GM19025 (cell line): ENCODE data around the gene NLGN1.

Experiments used
- ATAC-seq: cut with Tn5 transposase; IDR thresholded peaks from one replicate; pipeline ENCODE4 v1.9.1; 2021; ENCODE audit warnings: mild to moderate bottlenecking, low read depth, moderate library complexity; ENCODE audit not compliant: unreplicated experiment

NLGN1 gene

GRCh38 chr3:173624086-173624485, 226.5 kb downstream of the NLGN1 start:
- no peak for ATAC-seq

GRCh38 chr3:173630849-173631248, 233.3 kb downstream of the NLGN1 start:
- no peak for ATAC-seq

GRCh38 chr3:173632945-173633344, 235.4 kb downstream of the NLGN1 start:
- ATAC-seq: no peak

GRCh38 chr3:173635826-173636225, 238.3 kb downstream of the NLGN1 start:
- ATAC-seq: no peak

- no peak for ATAC-seq
These were observed 241.6 kb downstream of the NLGN1 start for GRCh38 chr3:173639098-173639497.

- ATAC-seq: no peak
These were observed 244.2 kb downstream of the NLGN1 start for GRCh38 chr3:173641696-173642095.

- no peak for ATAC-seq
These were observed 246.8 kb downstream of the NLGN1 start for GRCh38 chr3:173644086-173645082.

GRCh38 chr3:173650596-173650995, 253.1 kb downstream of the NLGN1 start:
- no peak for ATAC-seq

- no peak for ATAC-seq
These were observed 254.5 kb downstream of the NLGN1 start for GRCh38 chr3:173652093-173652492.

- ATAC-seq: no peak
These were observed 256.2 kb downstream of the NLGN1 start for GRCh38 chr3:173653781-173654180.

GRCh38 chr3:173659972-173660371, 262.4 kb downstream of the NLGN1 start:
- ATAC-seq: no peak

- ATAC-seq: no peak
These were observed 263.2 kb downstream of the NLGN1 start for GRCh38 chr3:173660645-173661299.

- no peak for ATAC-seq
These were observed 266.2 kb downstream of the NLGN1 start for GRCh38 chr3:173663696-173664111.

GRCh38 chr3:173676094-173676493, 278.6 kb downstream of the NLGN1 start:
- ATAC-seq: no peak

GRCh38 chr3:173681188-173681678, 283.7 kb downstream of the NLGN1 start:
- ATAC-seq: no peak

- ATAC-seq: no peak
These were observed 287.9 kb downstream of the NLGN1 start for GRCh38 chr3:173685456-173685855.

- no peak for ATAC-seq
These were observed 290.8 kb downstream of the NLGN1 start for GRCh38 chr3:173688216-173688842.

GRCh38 chr3:173690542-173691180, 293.1 kb downstream of the NLGN1 start:
- no peak for ATAC-seq

GRCh38 chr3:173699353-173699752, 301.8 kb downstream of the NLGN1 start:
- ATAC-seq: no peak

- ATAC-seq: no peak
These were observed 302.8 kb downstream of the NLGN1 start for GRCh38 chr3:173700336-173700735.
